Measurements from ENCODE around the gene ATF6. TPM values are rescaled to one million over a fixed set of nuclear protein-coding genes. Genes with fewer than 3 reads are reported as not detected.

ATF6 gene
- total and polyA plus RNA-seq, 4 donors, result 10.0 to 22.5 (median 13.4) TPM

- Histone ChIP-seq H3K27ac (ENCODE audit: low read depth in 1 of 2, low read length in 2 of 2) (no peak overlapping the region), H3K4me1 (ENCODE audit: control insufficient read depth in 4 of 4, insufficient read depth in 4 of 4, low read length in 3 of 4) (no peaks in the 10 kb centered on the region), H3K36me3 (ENCODE audit: control insufficient read depth in 4 of 4, insufficient read depth in 3 of 4, low read depth in 1 of 4, low read length in 3 of 4) (no peaks in the 10 kb centered on the region), H3K9me3 (ENCODE audit: control insufficient read depth in 4 of 4, low read length in 3 of 4) (no peaks in the 10 kb centered on the region), H3K4me3 (ENCODE audit: low read depth in 1 of 3, low read length in 3 of 3) (no peak overlapping the region), H3K9ac (ENCODE audit: low read depth in 1 of 2, low read length in 2 of 2) (no peak overlapping the region), H3K27me3 (ENCODE audit: control insufficient read depth in 4 of 4, insufficient read depth in 4 of 4, low read length in 3 of 4) (no peaks in the 10 kb centered on the region)
- DNase-seq (ENCODE audit: low spot score), result no peak
- TF ChIP-seq RXRA (IDR thresholded peaks at IDR 0.05) (no peak), REST (IDR thresholded peaks at IDR 0.05) (no peak), JUND (IDR thresholded peaks at IDR 0.05) (no peak), MAX (IDR thresholded peaks at IDR 0.05) (no peak), EGR1 (IDR thresholded peaks at IDR 0.05; ENCODE audit: low read depth in 2 of 2) (no peak), ZBTB33 (IDR thresholded peaks at IDR 0.05) (no peak), YY1 (IDR thresholded peaks at IDR 0.05) (no peak), CTCF (IDR thresholded peaks at IDR 0.05; ENCODE audit: low read depth, low read length, missing input control) (no peak), SP1 (IDR thresholded peaks at IDR 0.05) (no peak), TAF1 (conservative IDR thresholded peaks at IDR 0.05) (no peak), FOXA2 (IDR thresholded peaks at IDR 0.05) (no peak), HNF4A (conservative IDR thresholded peaks at IDR 0.05) (no peak), FOXA1 (IDR thresholded peaks at IDR 0.05) (no peak), GABPA (IDR thresholded peaks at IDR 0.05 in 1 of 2, conservative IDR thresholded peaks at IDR 0.05 in 1 of 2) (no peak), RAD21 (IDR thresholded peaks at IDR 0.05) (no peak), NR2F2 (IDR thresholded peaks at IDR 0.05) (no peak), ATF3 (IDR thresholded peaks at IDR 0.05) (no peak), HNF4G (IDR thresholded peaks at IDR 0.05) (no peak)
- WGBS, result 87% methylated on average over 11 of the region's 11 CpGs
Observed at GRCh38 chr1:161993576-161993975, 227.5 kb downstream of the ATF6 start.

All from liver (tissue), 9 donors.